ENCODE results near the gene CCNI2.
A peak's percentile ranks its signal among the peaks of the same experiment; 100 is the strongest.
"Not testable (repeated sequence)": the region's sequence is repeated elsewhere in the genome, so short reads cannot be mapped to it uniquely, and the experiment has no call there.

Gene CCNI2

GRCh38 chr5:132797651-132798050 lies 50.4 kb downstream of the CCNI2 start:
- no peaks in the 10 kb centered on the region for H3K9me3 ChIP-seq (ENCODE audit: severe bottlenecking)
- H3K4me1 ChIP-seq (ENCODE audit: insufficient read depth, poor library complexity, severe bottlenecking): peaks cover 10% of the 10 kb centered on the region
- no peaks in the 10 kb centered on the region for H3K36me3 ChIP-seq (ENCODE audit: low read depth)
- DNase-seq (ENCODE audit: low spot score) (no peak), ATAC-seq (ENCODE audit: low read depth) (no peak)
- no peak for TF ChIP-seq CTCF (IDR thresholded peaks at IDR 0.05; ENCODE audit: poor library complexity, severe bottlenecking)
- H3K27ac ChIP-seq (ENCODE audit: poor library complexity, severe bottlenecking): no peak overlapping the region
- no peaks in the 10 kb centered on the region for H3K27me3 ChIP-seq (ENCODE audit: insufficient read depth, poor library complexity, severe bottlenecking)
- no peak overlapping the region for H3K4me3 ChIP-seq (ENCODE audit: severe bottlenecking)

GRCh38 chr5:132799392-132799791 lies 52.2 kb downstream of the CCNI2 start:
- DNase-seq (ENCODE audit: low spot score) (no peak), ATAC-seq (ENCODE audit: low read depth) (peak; percentile 86)
- H3K27ac ChIP-seq (ENCODE audit: poor library complexity, severe bottlenecking): peak overlapping the region; percentile 22
- H3K27me3 ChIP-seq (ENCODE audit: insufficient read depth, poor library complexity, severe bottlenecking): no peaks in the 10 kb centered on the region
- H3K36me3 ChIP-seq (ENCODE audit: low read depth): no peaks in the 10 kb centered on the region
- H3K4me1 ChIP-seq (ENCODE audit: insufficient read depth, poor library complexity, severe bottlenecking): peaks cover 10% of the 10 kb centered on the region
- no peaks in the 10 kb centered on the region for H3K9me3 ChIP-seq (ENCODE audit: severe bottlenecking)
- no peak overlapping the region for H3K4me3 ChIP-seq (ENCODE audit: severe bottlenecking)
- TF ChIP-seq CTCF (IDR thresholded peaks at IDR 0.05; ENCODE audit: poor library complexity, severe bottlenecking): no peak

GRCh38 chr5:132800545-132800944 lies 53.3 kb downstream of the CCNI2 start:
- no peaks in the 10 kb centered on the region for H3K27me3 ChIP-seq (ENCODE audit: insufficient read depth, poor library complexity, severe bottlenecking)
- no peak for TF ChIP-seq CTCF (IDR thresholded peaks at IDR 0.05; ENCODE audit: poor library complexity, severe bottlenecking)
- no peaks in the 10 kb centered on the region for H3K36me3 ChIP-seq (ENCODE audit: low read depth)
- no peak for DNase-seq (ENCODE audit: low spot score)
- no peak overlapping the region for H3K4me3 ChIP-seq (ENCODE audit: severe bottlenecking)
- H3K4me1 ChIP-seq (ENCODE audit: insufficient read depth, poor library complexity, severe bottlenecking): peaks cover 10% of the 10 kb centered on the region
- H3K27ac ChIP-seq (ENCODE audit: poor library complexity, severe bottlenecking): no peak overlapping the region
- no peak for ATAC-seq (ENCODE audit: low read depth)
- H3K9me3 ChIP-seq (ENCODE audit: severe bottlenecking): no peaks in the 10 kb centered on the region

- Histone ChIP-seq H3K27me3 (ENCODE audit: insufficient read depth, poor library complexity, severe bottlenecking) (no peaks in the 10 kb centered on the region), H3K27ac (ENCODE audit: poor library complexity, severe bottlenecking) (no peak overlapping the region), H3K36me3 (ENCODE audit: low read depth) (no peaks in the 10 kb centered on the region), H3K9me3 (ENCODE audit: severe bottlenecking) (no peaks in the 10 kb centered on the region), H3K4me3 (ENCODE audit: severe bottlenecking) (no peak overlapping the region), H3K4me1 (ENCODE audit: insufficient read depth, poor library complexity, severe bottlenecking) (peaks cover 10% of the 10 kb centered on the region)
- ATAC-seq (ENCODE audit: low read depth) (no peak), DNase-seq (ENCODE audit: low spot score) (no peak)
- no peak for TF ChIP-seq CTCF (IDR thresholded peaks at IDR 0.05; ENCODE audit: poor library complexity, severe bottlenecking)
Observed at GRCh38 chr5:132802044-132802684, 54.9 kb downstream of the CCNI2 start.

GRCh38 chr5:132802685-132803066 lies 55.5 kb downstream of the CCNI2 start:
- not testable (repeated sequence) for H3K9me3 ChIP-seq (ENCODE audit: severe bottlenecking); H3K27ac ChIP-seq (ENCODE audit: poor library complexity, severe bottlenecking); H3K4me3 ChIP-seq (ENCODE audit: severe bottlenecking); DNase-seq (ENCODE audit: low spot score); H3K36me3 ChIP-seq (ENCODE audit: low read depth); H3K27me3 ChIP-seq (ENCODE audit: insufficient read depth, poor library complexity, severe bottlenecking); ATAC-seq (ENCODE audit: low read depth)
- H3K4me1 ChIP-seq (ENCODE audit: insufficient read depth, poor library complexity, severe bottlenecking): peaks cover 10% of the 10 kb centered on the region
